SK-N-SH (cell line): ENCODE results near the gene DCUN1D2.

Source experiments
- TF ChIP-seq, protein P1 (sequence below): fragments of 200-600 bp; sonication (generic); IDR thresholded peaks from 2 replicates; pipeline ENCODE4 v1.6.1; 2017; ENCODE audit warnings: antibody characterized with exemption, mild to moderate bottlenecking, moderate library complexity
- TF ChIP-seq, protein P2 (sequence below): IDR thresholded peaks from 2 replicates; pipeline ENCODE4 v1.4.0; 2012; ENCODE audit warnings: low read depth, borderline replicate concordance

DNA sequence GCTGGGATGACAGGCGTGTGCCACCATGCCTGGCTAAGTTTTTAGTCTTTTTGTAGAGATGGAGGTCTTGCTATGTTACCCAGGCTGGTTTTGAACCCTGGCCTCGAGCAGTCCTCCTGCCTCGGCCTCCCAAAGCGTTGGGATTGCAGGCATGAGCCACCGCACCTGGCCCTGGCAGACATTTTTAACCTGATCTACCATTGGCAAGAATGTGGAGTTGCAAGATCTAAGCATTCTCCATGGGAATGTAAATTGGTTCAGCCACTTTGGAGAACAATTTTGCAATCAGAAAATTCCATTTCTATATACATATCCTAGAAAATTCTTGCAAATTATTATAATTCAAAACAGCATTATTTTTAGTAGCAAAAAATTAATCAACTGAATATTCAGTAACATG lies 24.3 kb upstream of the DCUN1D2 start:
- TF ChIP-seq, protein P1, sequence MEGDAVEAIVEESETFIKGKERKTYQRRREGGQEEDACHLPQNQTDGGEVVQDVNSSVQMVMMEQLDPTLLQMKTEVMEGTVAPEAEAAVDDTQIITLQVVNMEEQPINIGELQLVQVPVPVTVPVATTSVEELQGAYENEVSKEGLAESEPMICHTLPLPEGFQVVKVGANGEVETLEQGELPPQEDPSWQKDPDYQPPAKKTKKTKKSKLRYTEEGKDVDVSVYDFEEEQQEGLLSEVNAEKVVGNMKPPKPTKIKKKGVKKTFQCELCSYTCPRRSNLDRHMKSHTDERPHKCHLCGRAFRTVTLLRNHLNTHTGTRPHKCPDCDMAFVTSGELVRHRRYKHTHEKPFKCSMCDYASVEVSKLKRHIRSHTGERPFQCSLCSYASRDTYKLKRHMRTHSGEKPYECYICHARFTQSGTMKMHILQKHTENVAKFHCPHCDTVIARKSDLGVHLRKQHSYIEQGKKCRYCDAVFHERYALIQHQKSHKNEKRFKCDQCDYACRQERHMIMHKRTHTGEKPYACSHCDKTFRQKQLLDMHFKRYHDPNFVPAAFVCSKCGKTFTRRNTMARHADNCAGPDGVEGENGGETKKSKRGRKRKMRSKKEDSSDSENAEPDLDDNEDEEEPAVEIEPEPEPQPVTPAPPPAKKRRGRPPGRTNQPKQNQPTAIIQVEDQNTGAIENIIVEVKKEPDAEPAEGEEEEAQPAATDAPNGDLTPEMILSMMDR = no peak
- TF ChIP-seq, protein P2, sequence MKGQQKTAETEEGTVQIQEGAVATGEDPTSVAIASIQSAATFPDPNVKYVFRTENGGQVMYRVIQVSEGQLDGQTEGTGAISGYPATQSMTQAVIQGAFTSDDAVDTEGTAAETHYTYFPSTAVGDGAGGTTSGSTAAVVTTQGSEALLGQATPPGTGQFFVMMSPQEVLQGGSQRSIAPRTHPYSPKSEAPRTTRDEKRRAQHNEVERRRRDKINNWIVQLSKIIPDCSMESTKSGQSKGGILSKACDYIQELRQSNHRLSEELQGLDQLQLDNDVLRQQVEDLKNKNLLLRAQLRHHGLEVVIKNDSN = no peak
